ENCODE measurements around the gene EFNA3. TPM values are rescaled to one million over a fixed set of nuclear protein-coding genes. Genes with fewer than 3 reads are reported as not detected.

Gene EFNA3
- total and polyA plus RNA-seq, 2 donors (not counting 3 experiments of a cell fraction or from before 2014, with no cell fraction given), result 2.2 to 2.5 TPM

DNA sequence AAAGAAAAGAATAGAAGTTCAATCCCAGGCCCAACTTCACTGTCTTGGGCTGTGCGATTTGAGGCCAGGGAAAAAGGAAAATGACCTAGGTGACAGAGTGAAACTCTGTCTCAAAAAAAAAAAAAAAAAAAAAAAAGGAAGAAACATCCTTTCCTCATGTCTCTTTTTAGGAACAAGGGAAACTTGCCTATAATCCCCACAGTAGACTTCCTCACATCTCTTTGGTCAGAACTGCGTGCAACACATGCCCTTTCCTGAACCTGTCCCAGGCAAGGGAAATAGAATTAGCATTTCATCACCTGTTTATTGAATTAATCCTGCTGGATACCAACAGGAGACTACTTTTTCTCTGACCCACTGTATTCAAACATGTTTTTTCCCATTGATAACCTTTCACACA, 42.7 kb upstream of the EFNA3 start:
- CTCF ChIA-PET, result interaction anchor here (1.8 kb wide), 1 partner anchor 19 kb away, joined by 8 read pairs; no protein-coding TSS in a partner anchor
- H3K9ac ChIP-seq (replicated peaks; ENCODE audit: extremely low read depth, insufficient read depth, low read length), result no peak overlapping the region
- BruUV-seq (replicated peaks), result no TSS peak
- peaks cover 0 to 5% of the 10 kb centered on the region in 2 experiments for H3K27me3 ChIP-seq (ENCODE audit: control insufficient read depth in 2 of 2, insufficient read depth in 2 of 2, low read length in 2 of 2)
- no peak overlapping the region for H2AFZ ChIP-seq (ENCODE audit: low read depth, low read length)
- intact Hi-C loops (cut with micrococcal nuclease) (no loop called here), dilution Hi-C loops (cut with MboI; ENCODE audit: extremely low pct_ligation_motif_present, low sequenced_read_pairs) (no loop called here)
- TF ChIP-seq MYC (IDR thresholded peaks at IDR 0.05; ENCODE audit: low read depth, low read length) (no peak), EZH2 (IDR thresholded peaks at IDR 0.05; ENCODE audit: borderline replicate concordance, low read depth, low read length, severe bottlenecking) (no peak), GATA2 (IDR thresholded peaks at IDR 0.05; ENCODE audit: insufficient read depth, insufficient read length, low read depth, low read length) (no peak), FOS (IDR thresholded peaks at IDR 0.05; ENCODE audit: borderline replicate concordance, insufficient read depth, low read length) (no peak), POLR2A (IDR thresholded peaks at IDR 0.05; ENCODE audit: low read depth, low read length) (no peak), JUN (IDR thresholded peaks at IDR 0.05; ENCODE audit: borderline replicate concordance, insufficient read depth, insufficient read length, low read depth) (no peak), POLR2AphosphoS5 (IDR thresholded peaks at IDR 0.05; ENCODE audit: insufficient read depth, low read depth, low read length) (no peak)
- TF ChIP-seq, protein P1, sequence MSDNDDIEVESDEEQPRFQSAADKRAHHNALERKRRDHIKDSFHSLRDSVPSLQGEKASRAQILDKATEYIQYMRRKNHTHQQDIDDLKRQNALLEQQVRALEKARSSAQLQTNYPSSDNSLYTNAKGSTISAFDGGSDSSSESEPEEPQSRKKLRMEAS (IDR thresholded peaks at IDR 0.05; ENCODE audit: insufficient read depth, insufficient read length), result no peak
- TF ChIP-seq, protein P2, sequence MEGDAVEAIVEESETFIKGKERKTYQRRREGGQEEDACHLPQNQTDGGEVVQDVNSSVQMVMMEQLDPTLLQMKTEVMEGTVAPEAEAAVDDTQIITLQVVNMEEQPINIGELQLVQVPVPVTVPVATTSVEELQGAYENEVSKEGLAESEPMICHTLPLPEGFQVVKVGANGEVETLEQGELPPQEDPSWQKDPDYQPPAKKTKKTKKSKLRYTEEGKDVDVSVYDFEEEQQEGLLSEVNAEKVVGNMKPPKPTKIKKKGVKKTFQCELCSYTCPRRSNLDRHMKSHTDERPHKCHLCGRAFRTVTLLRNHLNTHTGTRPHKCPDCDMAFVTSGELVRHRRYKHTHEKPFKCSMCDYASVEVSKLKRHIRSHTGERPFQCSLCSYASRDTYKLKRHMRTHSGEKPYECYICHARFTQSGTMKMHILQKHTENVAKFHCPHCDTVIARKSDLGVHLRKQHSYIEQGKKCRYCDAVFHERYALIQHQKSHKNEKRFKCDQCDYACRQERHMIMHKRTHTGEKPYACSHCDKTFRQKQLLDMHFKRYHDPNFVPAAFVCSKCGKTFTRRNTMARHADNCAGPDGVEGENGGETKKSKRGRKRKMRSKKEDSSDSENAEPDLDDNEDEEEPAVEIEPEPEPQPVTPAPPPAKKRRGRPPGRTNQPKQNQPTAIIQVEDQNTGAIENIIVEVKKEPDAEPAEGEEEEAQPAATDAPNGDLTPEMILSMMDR (IDR thresholded peaks at IDR 0.05; ENCODE audit: extremely low read depth in 1 of 2, insufficient read depth in 1 of 2, low read depth in 1 of 2, low read length in 2 of 2), result no peak
- no peaks in the 10 kb centered on the region for H3K79me2 ChIP-seq (ENCODE audit: control insufficient read depth, insufficient read depth, low read length)
- no peak overlapping the region for H3K27ac ChIP-seq (ENCODE audit: insufficient read depth, low read depth, low read length)
- no peaks in the 10 kb centered on the region for H3K36me3 ChIP-seq (ENCODE audit: control insufficient read depth in 2 of 2, extremely low read depth in 1 of 2, insufficient read depth in 2 of 2, low read length in 2 of 2)
- POLR2A ChIA-PET, result no interaction called here
- no peak overlapping the region for H3K4me3 ChIP-seq (replicated peaks in 1 of 3; ENCODE audit: insufficient read depth in 1 of 3, low read depth in 1 of 3, low read length in 3 of 3)
- DNase-seq (ENCODE audit: low read depth, low spot score) (no peak), FAIRE-seq (no peak)
- H3K4me1 ChIP-seq (ENCODE audit: control insufficient read depth, extremely low read depth, insufficient read depth, low read length), result peaks cover 4% of the 10 kb centered on the region
- no peaks in the 10 kb centered on the region for H3K9me3 ChIP-seq (replicated peaks; ENCODE audit: control insufficient read depth, insufficient read depth, low read length)
- H3K9me1 ChIP-seq (replicated peaks; ENCODE audit: control insufficient read depth, extremely low read depth, insufficient read depth, low read length), result no peaks in the 10 kb centered on the region
- H4K20me1 ChIP-seq (replicated peaks; ENCODE audit: control insufficient read depth, extremely low read depth, insufficient read depth, low read length), result no peaks in the 10 kb centered on the region
- H3K4me2 ChIP-seq (ENCODE audit: insufficient read depth, low read length), result no peak overlapping the region

Data from endothelial cell of umbilical vein (primary cell).